Mesothelial cell of epicardium (in vitro differentiated cells): ENCODE results near the gene CTSL. TPM values are rescaled to one million over a fixed set of nuclear protein-coding genes. Genes with fewer than 3 reads are reported as not detected.
A peak's percentile ranks its signal among the peaks of the same experiment; 100 is the strongest.

Experiments
- DNase-seq, 2 experiments: peaks; one replicate each; pipeline ENCODE4 v3.0.0; 2021; ENCODE audit warnings: low spot score in 2 of 2; ENCODE audit not compliant: unreplicated experiment in 2 of 2
- H3K27ac Mint-ChIP-seq: 2 replicates; pipeline ENCODE4 v1.8.0; 2021; ENCODE audit warnings: mixed read lengths
- H3K27me3 Mint-ChIP-seq: 2 replicates; pipeline ENCODE4 v1.8.0; 2021; ENCODE audit warnings: low read depth, mixed read lengths
- H3K36me3 Mint-ChIP-seq: 2 replicates; pipeline ENCODE4 v1.8.0; 2021; ENCODE audit warnings: mixed read lengths
- H3K4me1 Mint-ChIP-seq: 2 replicates; pipeline ENCODE4 v1.8.0; 2021; ENCODE audit warnings: mixed read lengths
- H3K4me3 Mint-ChIP-seq: 2 replicates; pipeline ENCODE4 v1.8.0; 2021; ENCODE audit warnings: mild to moderate bottlenecking, moderate library complexity, mixed read lengths
- H3K9me3 Mint-ChIP-seq: 2 replicates; pipeline ENCODE4 v1.8.0; 2021; ENCODE audit warnings: mixed read lengths
- total RNA-seq: library from RNA; stranded (reverse); gene quantifications from 3 replicates; pipeline ENCODE4 v1.2.1, GENCODE V29; 2021
- TF ChIP-seq, protein P1 (sequence below): fragments of 200-600 bp; sonication (generic); IDR thresholded peaks from one replicate; pipeline ENCODE4 v1.5.0; 2021; ENCODE audit warnings: antibody characterized with exemption; ENCODE audit not compliant: unreplicated experiment

CTSL gene
- total RNA-seq, 1 donor from 2014 or later = 85.9 TPM

DNA sequence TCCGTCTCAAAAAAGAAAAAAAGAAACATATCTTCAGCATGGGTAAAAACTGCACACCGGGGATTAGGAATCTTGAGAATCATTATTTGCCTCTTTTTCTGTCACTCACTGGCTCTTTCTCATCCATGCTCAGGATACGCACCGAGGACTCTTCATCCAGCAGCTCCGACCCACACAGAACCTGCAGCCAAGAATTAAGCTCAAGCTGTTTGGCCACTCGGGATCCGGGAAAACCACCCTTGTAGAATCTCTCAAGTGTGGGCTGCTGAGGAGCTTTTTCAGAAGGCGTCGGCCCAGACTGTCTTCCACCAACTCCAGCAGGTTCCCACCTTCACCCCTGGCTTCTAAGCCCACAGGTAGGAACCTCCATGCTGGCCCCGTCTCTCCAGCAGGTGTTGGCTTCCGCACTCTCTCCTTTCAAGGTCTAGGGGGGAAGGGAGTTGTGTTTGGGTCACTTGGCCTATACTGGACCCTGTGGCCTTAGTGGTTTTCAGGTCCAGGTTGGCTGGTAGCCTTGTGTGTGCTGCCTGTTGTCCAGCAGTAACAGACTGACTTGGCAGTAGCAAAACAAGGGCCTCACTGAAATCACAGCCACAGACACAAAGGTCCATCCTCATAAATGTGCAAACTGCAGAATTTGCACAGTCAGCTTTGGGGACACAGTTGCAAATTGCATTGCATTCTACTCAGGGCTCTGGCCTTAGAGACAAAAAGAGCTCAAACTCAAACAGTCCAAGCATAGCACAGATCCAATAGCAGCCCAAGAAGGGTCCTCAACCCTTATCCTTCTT lies 44.5 kb upstream of the CTSL start:
- H3K27ac Mint-ChIP-seq = no peak overlapping the region
- DNase-seq = no peak
- peaks cover 25% of the 10 kb centered on the region for H3K36me3 Mint-ChIP-seq
- H3K4me3 Mint-ChIP-seq = no peak overlapping the region
- no peaks in the 10 kb centered on the region for H3K9me3 Mint-ChIP-seq
- no peaks in the 10 kb centered on the region for H3K27me3 Mint-ChIP-seq
- H3K4me1 Mint-ChIP-seq = peaks cover 28% of the 10 kb centered on the region
- TF ChIP-seq, protein P1, sequence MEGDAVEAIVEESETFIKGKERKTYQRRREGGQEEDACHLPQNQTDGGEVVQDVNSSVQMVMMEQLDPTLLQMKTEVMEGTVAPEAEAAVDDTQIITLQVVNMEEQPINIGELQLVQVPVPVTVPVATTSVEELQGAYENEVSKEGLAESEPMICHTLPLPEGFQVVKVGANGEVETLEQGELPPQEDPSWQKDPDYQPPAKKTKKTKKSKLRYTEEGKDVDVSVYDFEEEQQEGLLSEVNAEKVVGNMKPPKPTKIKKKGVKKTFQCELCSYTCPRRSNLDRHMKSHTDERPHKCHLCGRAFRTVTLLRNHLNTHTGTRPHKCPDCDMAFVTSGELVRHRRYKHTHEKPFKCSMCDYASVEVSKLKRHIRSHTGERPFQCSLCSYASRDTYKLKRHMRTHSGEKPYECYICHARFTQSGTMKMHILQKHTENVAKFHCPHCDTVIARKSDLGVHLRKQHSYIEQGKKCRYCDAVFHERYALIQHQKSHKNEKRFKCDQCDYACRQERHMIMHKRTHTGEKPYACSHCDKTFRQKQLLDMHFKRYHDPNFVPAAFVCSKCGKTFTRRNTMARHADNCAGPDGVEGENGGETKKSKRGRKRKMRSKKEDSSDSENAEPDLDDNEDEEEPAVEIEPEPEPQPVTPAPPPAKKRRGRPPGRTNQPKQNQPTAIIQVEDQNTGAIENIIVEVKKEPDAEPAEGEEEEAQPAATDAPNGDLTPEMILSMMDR = no peak

DNA sequence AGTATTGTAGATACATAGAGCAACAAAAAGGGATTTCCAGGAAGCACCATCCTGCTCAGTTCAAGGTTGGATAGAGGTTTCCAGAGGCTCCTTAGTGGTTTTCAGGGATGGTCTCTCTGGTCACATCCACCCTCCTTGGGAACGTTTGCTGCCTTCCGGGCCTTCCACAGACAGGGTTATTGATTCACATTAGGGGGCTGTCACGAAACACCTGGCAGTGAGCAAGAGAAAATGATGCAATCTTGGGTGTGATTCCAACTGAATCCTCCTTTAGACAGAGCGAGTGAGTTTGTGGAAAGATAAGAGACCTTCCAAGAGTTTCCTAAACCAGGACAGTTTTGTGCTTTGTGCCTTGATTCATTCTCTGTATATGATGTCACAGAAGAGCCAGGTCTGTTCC lies 43.8 kb upstream of the CTSL start:
- H3K4me3 Mint-ChIP-seq = no peak overlapping the region
- TF ChIP-seq, protein P1 = no peak
- peaks cover 24% of the 10 kb centered on the region for H3K36me3 Mint-ChIP-seq
- DNase-seq = no peak
- H3K4me1 Mint-ChIP-seq = peaks cover 22% of the 10 kb centered on the region
- no peak overlapping the region for H3K27ac Mint-ChIP-seq
- H3K9me3 Mint-ChIP-seq = no peaks in the 10 kb centered on the region
- no peaks in the 10 kb centered on the region for H3K27me3 Mint-ChIP-seq

DNA sequence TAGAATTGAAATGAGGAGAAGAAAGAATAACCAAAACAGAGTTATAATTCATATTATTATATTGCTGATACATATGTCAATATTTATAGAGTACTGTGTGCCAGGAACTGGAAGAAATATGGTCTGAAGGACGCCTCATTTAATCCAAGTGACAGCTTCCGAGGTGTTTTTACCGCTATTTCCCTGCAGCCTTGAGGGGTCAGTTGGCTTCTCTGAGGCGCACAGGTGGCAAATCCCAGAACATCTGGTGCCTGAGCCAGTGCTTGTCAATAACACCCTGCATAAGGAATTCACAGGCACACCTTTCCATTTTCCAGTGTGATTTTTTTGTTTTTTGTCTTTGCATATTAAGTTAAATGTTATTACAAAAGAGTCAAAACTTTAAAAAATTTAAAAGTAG lies 43.3 kb upstream of the CTSL start:
- H3K27ac Mint-ChIP-seq = no peak overlapping the region
- no peaks in the 10 kb centered on the region for H3K9me3 Mint-ChIP-seq
- peaks cover 19% of the 10 kb centered on the region for H3K4me1 Mint-ChIP-seq
- H3K27me3 Mint-ChIP-seq = no peaks in the 10 kb centered on the region
- DNase-seq = no peak
- TF ChIP-seq, protein P1 = no peak
- H3K36me3 Mint-ChIP-seq = peaks cover 28% of the 10 kb centered on the region
- H3K4me3 Mint-ChIP-seq = no peak overlapping the region

DNA sequence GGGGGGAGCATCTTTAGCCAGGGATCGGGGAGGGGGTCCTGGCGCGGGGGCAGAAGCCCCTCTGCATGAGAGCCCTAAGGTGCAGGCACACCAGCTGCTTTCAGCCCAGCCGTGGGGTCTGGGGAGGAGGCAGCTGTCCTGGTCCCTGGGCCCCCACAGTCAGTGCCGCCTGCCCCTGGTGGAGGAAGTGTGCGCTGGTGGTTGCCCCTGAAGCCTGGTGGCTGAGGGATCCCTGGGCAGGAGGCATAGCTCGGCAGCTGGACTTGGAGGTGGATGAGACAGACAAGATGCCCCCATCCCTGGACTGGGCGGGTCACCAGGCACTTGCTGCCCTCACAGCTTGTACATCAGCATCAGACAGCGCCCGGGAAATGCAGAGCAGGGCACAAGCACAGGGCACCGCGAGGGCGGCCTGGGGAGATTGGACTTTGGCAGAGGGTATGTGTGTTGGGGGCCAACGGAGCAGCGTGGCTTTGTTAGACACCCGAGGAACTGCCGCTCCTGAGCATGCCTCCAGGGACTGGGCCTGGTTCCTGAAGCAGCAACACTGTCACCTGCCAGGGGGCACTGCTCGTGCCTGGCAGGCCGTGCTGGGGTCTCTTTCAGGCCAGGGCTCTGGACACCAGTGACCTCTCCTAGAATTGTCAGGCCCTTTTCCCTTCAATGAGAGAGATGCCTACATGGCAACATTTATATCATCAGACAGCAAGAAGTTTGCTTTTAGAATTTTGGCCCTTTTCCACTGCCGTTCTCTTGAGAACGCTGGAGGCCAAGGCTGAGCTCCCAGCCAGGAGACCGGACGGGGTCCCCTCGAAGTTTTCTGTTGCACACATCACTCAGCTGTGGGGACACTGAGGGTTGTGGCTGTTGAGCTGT lies 41.9 kb upstream of the CTSL start:
- Mint-ChIP-seq H3K4me3 (no peak overlapping the region), H3K36me3 (peaks cover 41% of the 10 kb centered on the region), H3K4me1 (peaks cover 15% of the 10 kb centered on the region), H3K27me3 (no peaks in the 10 kb centered on the region), H3K27ac (peak overlapping the region; percentile 76), H3K9me3 (peaks cover 9% of the 10 kb centered on the region)
- TF ChIP-seq, protein P1 = no peak
- DNase-seq = no peak

DNA sequence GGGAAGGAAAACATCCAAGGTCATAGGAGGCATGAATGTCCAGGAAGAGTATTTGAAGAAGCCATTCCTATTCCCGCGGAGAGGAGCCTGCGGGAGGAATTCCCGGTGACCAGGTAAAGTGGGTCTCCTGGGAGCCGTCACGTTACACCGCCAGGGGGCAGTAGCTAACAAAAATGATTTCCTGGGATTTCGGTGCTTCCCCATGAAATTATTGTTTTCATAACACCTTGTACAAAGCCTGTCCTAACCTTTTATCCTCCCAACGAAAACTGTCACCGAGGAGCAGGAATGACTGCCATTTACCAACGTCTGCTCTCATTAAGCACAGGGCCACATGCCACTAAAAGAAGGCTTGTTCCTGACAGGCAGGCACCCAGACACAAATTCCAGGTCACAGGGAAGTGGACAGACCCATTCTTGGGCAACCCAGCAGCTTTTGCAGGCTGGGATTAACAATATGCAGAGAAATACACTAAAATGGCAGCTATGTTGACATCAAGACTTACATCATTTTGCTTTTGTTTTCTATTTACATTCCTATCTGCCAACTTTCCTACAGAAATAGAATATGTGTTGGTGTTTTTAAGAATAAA lies 41.2 kb upstream of the CTSL start:
- Mint-ChIP-seq H3K27ac (peak overlapping the region; percentile 76), H3K9me3 (peaks cover 15% of the 10 kb centered on the region), H3K4me3 (no peak overlapping the region), H3K36me3 (peaks cover 48% of the 10 kb centered on the region), H3K4me1 (peaks cover 15% of the 10 kb centered on the region), H3K27me3 (no peaks in the 10 kb centered on the region)
- TF ChIP-seq, protein P1 = peak; percentile 94
- DNase-seq = peak in 1 of 2 experiments; percentile 81
